ENCODE results near the gene TMUB1.

The TMUB1 gene

DNA sequence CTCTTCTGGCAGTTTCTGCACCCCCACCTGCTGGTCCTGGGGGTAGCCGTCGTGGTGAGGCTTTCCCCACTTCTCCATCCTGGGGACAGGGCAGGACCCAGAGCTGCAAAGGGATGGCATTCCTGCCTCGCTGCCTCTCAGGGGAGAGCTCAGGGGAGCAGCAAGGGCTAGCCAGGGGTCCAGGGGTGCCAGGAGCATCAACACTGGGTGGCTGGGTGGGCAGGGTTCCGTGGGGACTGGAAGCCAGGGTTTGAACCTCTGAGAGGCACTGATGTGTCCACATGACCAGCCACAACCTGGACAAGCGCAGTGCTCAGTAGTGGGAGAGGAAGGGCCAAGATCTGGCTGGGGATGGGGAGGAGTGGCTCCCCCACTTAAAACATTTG lies 49.4 kb downstream of the TMUB1 start:
- Histone ChIP-seq H3K27me3 (ENCODE audit: insufficient read depth, low read depth) (no peaks in the 10 kb centered on the region), H3K27ac (no peak overlapping the region), H3K79me2 (ENCODE audit: insufficient read depth, low read depth) (0 out of 2 replicates have a peak, but pooled peaks cover 5% of the 10 kb centered on the region), H3K4me2 (no peak overlapping the region), H2AFZ (ENCODE audit: low read depth) (no peak overlapping the region), H3K4me3 (IDR thresholded peaks at IDR 0.05; ENCODE audit: insufficient read depth, low read depth, low read length) (no peak overlapping the region), H3K36me3 (ENCODE audit: insufficient read depth) (no peaks in the 10 kb centered on the region), H4K20me1 (ENCODE audit: insufficient read depth) (no peaks in the 10 kb centered on the region), H3K4me1 (ENCODE audit: low read depth, poor library complexity, severe bottlenecking) (peaks cover 16% of the 10 kb centered on the region), H3K9ac (no peak overlapping the region)
- TF ChIP-seq, protein P1, sequence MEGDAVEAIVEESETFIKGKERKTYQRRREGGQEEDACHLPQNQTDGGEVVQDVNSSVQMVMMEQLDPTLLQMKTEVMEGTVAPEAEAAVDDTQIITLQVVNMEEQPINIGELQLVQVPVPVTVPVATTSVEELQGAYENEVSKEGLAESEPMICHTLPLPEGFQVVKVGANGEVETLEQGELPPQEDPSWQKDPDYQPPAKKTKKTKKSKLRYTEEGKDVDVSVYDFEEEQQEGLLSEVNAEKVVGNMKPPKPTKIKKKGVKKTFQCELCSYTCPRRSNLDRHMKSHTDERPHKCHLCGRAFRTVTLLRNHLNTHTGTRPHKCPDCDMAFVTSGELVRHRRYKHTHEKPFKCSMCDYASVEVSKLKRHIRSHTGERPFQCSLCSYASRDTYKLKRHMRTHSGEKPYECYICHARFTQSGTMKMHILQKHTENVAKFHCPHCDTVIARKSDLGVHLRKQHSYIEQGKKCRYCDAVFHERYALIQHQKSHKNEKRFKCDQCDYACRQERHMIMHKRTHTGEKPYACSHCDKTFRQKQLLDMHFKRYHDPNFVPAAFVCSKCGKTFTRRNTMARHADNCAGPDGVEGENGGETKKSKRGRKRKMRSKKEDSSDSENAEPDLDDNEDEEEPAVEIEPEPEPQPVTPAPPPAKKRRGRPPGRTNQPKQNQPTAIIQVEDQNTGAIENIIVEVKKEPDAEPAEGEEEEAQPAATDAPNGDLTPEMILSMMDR (conservative IDR thresholded peaks at IDR 0.05; ENCODE audit: low read depth, low read length) = no peak

DNA sequence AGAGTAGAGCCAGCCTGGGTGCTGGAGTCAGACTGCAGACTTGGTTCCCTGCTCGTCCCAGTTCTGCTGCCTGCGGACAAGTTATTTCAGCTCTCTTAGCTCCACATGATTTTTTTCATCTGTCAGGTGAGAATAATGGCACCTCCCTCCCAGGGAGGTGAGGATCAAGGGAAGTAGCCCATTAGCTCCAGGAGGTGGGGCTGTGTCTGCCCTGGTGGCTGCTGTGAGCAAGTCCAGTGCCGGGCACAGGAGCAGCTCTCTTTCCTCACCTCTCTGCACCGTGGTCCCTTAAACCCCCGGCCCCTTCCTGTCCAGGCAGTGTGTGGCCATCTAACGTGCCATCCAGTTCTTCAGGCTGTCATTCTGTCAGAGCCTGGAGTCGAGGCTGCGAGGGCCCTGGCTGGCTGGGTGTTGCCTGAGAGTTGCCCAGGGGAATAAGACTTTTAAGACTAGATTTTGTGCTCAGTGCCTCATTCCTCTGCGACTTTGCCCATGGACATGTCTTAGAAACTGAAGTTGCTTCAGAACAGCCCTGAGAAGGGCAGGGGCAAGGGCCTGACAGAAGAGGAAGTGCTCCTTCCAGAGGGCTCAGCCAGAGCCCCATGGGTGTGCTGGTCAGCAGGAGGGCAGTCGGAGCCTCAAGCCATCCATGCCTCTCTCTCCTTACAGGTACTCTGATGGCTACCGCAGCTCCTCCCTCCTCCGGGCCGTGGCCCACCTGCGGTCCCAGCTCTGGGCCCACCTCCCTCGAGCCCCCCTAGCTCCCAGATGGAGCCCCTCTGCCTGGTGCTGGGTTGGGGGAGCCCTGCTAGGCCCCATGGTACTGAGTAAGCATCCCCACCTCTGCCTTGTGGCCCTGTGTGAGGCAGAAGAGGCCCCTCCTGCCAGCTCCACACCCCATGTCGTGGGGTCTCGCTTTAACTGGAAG lies 50.1 kb downstream of the TMUB1 start:
- Histone ChIP-seq H3K4me2 (no peak overlapping the region), H2AFZ (ENCODE audit: low read depth) (no peak overlapping the region), H3K79me2 (ENCODE audit: insufficient read depth, low read depth) (0 out of 2 replicates have a peak, but pooled peaks cover 5% of the 10 kb centered on the region), H3K9ac (no peak overlapping the region), H4K20me1 (ENCODE audit: insufficient read depth) (no peaks in the 10 kb centered on the region), H3K4me1 (ENCODE audit: low read depth, poor library complexity, severe bottlenecking) (peaks cover 15% of the 10 kb centered on the region), H3K27ac (no peak overlapping the region), H3K27me3 (ENCODE audit: insufficient read depth, low read depth) (no peaks in the 10 kb centered on the region), H3K36me3 (ENCODE audit: insufficient read depth) (no peaks in the 10 kb centered on the region), H3K4me3 (IDR thresholded peaks at IDR 0.05; ENCODE audit: insufficient read depth, low read depth, low read length) (no peak overlapping the region)
- TF ChIP-seq, protein P1 (conservative IDR thresholded peaks at IDR 0.05; ENCODE audit: low read depth, low read length) = 0 out of 2 replicates have a peak, but pooled peaks have one; percentile 20

Data from KMS-11 (cell line).